Epidermal melanocyte (primary cell): ENCODE data around the gene PIK3C2B.
"Not testable (repeated sequence)": the region's sequence is repeated elsewhere in the genome, so short reads cannot be mapped to it uniquely, and the experiment has no call there.

Experiments used
- DNase-seq: peaks from one replicate; pipeline ENCODE4 v3.0.0; 2011; ENCODE audit warnings: low spot score; ENCODE audit not compliant: insufficient read length

PIK3C2B gene

GRCh38 chr1:204506969-204507316 is 12.3 kb upstream of the PIK3C2B start:
- DNase-seq, result peak; percentile 29

GRCh38 chr1:204506201-204506968 is 11.8 kb upstream of the PIK3C2B start:
- DNase-seq, result no peak

- no peak for DNase-seq
Observed at GRCh38 chr1:204505674-204506200, 11.1 kb upstream of the PIK3C2B start.

GRCh38 chr1:204503913-204504519 is 9.4 kb upstream of the PIK3C2B start:
- DNase-seq, result no peak

GRCh38 chr1:204503122-204503912 is 8.7 kb upstream of the PIK3C2B start:
- DNase-seq, result no peak

- no peak for DNase-seq
Observed at GRCh38 chr1:204502241-204502640, 7.6 kb upstream of the PIK3C2B start.

- DNase-seq, result no peak
Observed at GRCh38 chr1:204499511-204500468, 5.2 kb upstream of the PIK3C2B start.

- no peak for DNase-seq
Observed at GRCh38 chr1:204498981-204499380, 4.4 kb upstream of the PIK3C2B start.

- DNase-seq, result no peak
Observed at GRCh38 chr1:204495777-204496176, 1.2 kb upstream of the PIK3C2B start.

- no peak for DNase-seq
Observed at GRCh38 chr1:204495078-204495753, 611 bp upstream of the PIK3C2B start.

GRCh38 chr1:204493984-204494280 is 673 bp downstream of the PIK3C2B start:
- no peak for DNase-seq

- no peak for DNase-seq
Observed at GRCh38 chr1:204493145-204493983, 1.2 kb downstream of the PIK3C2B start.

- no peak for DNase-seq
Observed at GRCh38 chr1:204491655-204492054, 3.0 kb downstream of the PIK3C2B start.

- no peak for DNase-seq
Observed at GRCh38 chr1:204487256-204487615, 7.4 kb downstream of the PIK3C2B start.

GRCh38 chr1:204486513-204487255 is 7.9 kb downstream of the PIK3C2B start:
- DNase-seq, result not testable (repeated sequence)

- no peak for DNase-seq
Observed at GRCh38 chr1:204483791-204484190, 10.8 kb downstream of the PIK3C2B start.

GRCh38 chr1:204480515-204480914 is 14.1 kb downstream of the PIK3C2B start:
- no peak for DNase-seq

GRCh38 chr1:204479387-204480136 is 15.0 kb downstream of the PIK3C2B start:
- DNase-seq, result no peak
